Dendritic cell treated with granulocyte-macrophage colony-stimulating factor and Interleukin-4, amounts not matched to agents 40 ng/mL and 50 ng/mL, for 4 days (primary cell): ENCODE data around the gene RBFOX2.

ENCODE experiments used
- H3K27ac Mint-ChIP-seq: one replicate; pipeline ENCODE4 v1.8.0; 2022; ENCODE audit warnings: mild to moderate bottlenecking, mixed read lengths
- H3K27me3 Mint-ChIP-seq: one replicate; pipeline ENCODE4 v1.8.0; 2022; ENCODE audit warnings: mild to moderate bottlenecking, mixed read lengths
- H3K36me3 Mint-ChIP-seq: one replicate; pipeline ENCODE4 v1.8.0; 2022; ENCODE audit warnings: low read depth, mixed read lengths
- H3K4me1 Mint-ChIP-seq: one replicate; pipeline ENCODE4 v1.8.0; 2022; ENCODE audit warnings: low read depth, mixed read lengths
- H3K4me3 Mint-ChIP-seq: one replicate; pipeline ENCODE4 v1.8.0; 2022; ENCODE audit warnings: mild to moderate bottlenecking, moderate library complexity, mixed read lengths
- H3K9me3 Mint-ChIP-seq: one replicate; pipeline ENCODE4 v1.8.0; 2022; ENCODE audit warnings: mixed read lengths
- intact Hi-C: fragments of 100-400 bp; cut with micrococcal nuclease; formaldehyde crosslinking; loops from one replicate; pipeline ENCODE4 v1.15.0; 2022

The RBFOX2 gene

DNA sequence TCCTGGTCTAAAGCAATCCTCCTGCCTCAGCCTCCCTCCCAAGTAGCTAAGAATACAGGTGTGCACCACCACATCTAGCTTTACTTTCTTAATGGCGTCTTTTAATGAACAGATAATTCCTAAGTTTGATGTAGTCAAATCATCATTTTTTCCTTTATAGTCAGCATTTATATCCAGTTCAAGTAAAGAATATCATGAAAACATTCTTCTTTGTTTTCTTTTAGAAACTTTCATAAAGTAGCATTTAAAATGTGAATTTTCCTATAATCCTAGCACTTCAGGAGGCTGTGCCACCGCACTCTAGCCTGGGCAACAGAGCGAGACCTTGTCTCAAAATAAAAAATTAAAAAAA is 61.6 kb downstream of the RBFOX2 start:
- Mint-ChIP-seq H3K27ac (no peak overlapping the region), H3K27me3 (peaks cover 1% of the 10 kb centered on the region), H3K36me3 (no peaks in the 10 kb centered on the region), H3K9me3 (no peaks in the 10 kb centered on the region), H3K4me1 (no peaks in the 10 kb centered on the region), H3K4me3 (no peak overlapping the region)
- intact Hi-C loops = no loop called here

- H3K36me3 Mint-ChIP-seq = no peaks in the 10 kb centered on the region
- H3K27me3 Mint-ChIP-seq = peaks cover 3% of the 10 kb centered on the region
- intact Hi-C loops = no loop called here
- H3K27ac Mint-ChIP-seq = no peak overlapping the region
- no peaks in the 10 kb centered on the region for H3K4me1 Mint-ChIP-seq
- H3K4me3 Mint-ChIP-seq = no peak overlapping the region
- H3K9me3 Mint-ChIP-seq = no peaks in the 10 kb centered on the region
Observed at GRCh38 chr22:35966314-35967045, 62.1 kb downstream of the RBFOX2 start.

DNA sequence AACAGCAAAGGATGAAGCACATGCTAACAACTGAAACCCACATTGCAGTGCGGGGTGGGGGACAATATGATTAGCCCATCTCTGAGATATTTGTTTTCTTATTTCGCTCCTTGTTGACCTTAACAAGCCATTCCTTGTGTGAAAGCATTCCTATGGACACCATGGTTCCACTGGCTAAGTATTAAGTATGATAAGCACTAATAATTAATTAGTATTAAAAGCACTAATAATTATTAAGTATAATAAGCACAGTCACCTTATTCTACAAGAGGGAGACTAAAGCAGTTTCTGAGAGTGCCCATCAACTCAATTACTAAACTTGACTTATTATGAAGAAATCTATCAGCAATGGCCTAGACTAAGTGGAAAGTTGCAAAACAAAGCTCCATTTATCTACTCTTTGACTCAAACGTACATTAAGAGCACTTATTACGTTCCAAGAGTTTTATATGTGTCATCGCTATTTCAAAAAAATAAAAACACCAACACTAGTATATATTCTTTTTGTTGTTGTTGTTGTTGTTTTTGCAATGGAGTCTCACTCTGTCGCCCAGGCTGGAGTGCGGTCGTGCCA is 65.3 kb downstream of the RBFOX2 start:
- Mint-ChIP-seq H3K27ac (no peak overlapping the region), H3K27me3 (peaks cover 3% of the 10 kb centered on the region), H3K4me1 (no peaks in the 10 kb centered on the region), H3K4me3 (no peak overlapping the region), H3K36me3 (no peaks in the 10 kb centered on the region), H3K9me3 (no peaks in the 10 kb centered on the region)
- intact Hi-C loops = no loop called here

DNA sequence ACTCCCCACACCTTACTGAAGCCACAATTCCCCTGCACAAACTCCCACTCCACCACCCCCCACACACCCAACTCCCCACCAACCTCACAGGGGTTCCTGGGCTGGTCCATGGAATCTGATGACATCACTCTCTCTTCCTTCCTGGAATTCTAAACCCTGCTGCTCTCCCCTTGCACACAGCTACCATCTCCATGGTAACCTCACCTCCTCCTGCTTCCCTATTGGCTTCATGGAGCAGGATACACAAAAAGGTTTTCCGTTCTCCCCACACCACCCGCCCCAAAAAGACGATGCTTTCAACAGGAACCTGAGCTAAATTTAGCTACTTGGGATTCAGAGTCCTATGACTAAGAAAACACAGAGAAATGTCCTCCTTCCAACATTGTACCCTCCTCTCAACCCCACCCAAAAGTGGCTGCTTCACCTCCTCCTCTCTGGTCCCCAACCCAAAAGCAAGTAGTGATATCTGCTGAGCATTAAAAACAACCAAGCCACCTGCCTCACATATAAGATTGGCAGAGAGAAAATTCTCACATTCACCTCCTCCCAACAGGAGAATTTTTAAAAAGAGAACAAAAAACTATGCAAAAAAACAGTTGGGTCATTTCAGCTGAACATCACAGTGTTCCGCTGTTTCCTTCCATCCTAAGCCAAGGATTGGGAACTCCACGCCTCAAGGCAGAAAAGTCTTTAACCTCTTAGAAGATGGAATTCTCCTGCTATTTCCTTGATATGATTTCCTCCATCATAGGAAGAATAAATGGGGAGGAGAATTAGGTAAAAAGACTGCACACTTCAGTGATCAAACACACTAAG is 66.9 kb downstream of the RBFOX2 start:
- H3K27me3 Mint-ChIP-seq = peaks cover 3% of the 10 kb centered on the region
- no peak overlapping the region for H3K27ac Mint-ChIP-seq
- intact Hi-C loops = no loop called here
- H3K4me3 Mint-ChIP-seq = no peak overlapping the region
- H3K36me3 Mint-ChIP-seq = no peaks in the 10 kb centered on the region
- H3K9me3 Mint-ChIP-seq = no peaks in the 10 kb centered on the region
- no peaks in the 10 kb centered on the region for H3K4me1 Mint-ChIP-seq

DNA sequence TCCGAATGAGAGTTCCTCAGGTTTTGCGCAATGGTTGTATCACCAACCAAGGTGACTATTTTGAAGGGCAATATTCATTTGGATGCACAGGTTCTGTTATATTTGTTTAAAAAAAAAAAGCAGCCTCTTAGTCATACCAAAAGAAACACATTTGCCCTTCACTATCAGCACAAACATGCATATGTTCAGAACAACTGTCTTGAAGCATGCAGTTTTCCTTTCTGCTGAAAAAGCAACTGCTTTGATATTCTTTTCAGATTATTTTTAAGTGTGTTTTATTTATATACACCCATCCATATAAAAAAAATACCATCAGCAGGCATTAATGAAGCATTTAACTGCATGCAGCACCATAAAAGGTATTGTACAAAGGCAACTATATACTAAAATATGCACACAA is 67.8 kb downstream of the RBFOX2 start:
- H3K36me3 Mint-ChIP-seq = no peaks in the 10 kb centered on the region
- H3K4me1 Mint-ChIP-seq = no peaks in the 10 kb centered on the region
- H3K9me3 Mint-ChIP-seq = no peaks in the 10 kb centered on the region
- intact Hi-C loops = no loop called here
- no peak overlapping the region for H3K27ac Mint-ChIP-seq
- no peak overlapping the region for H3K4me3 Mint-ChIP-seq
- peaks cover 3% of the 10 kb centered on the region for H3K27me3 Mint-ChIP-seq

DNA sequence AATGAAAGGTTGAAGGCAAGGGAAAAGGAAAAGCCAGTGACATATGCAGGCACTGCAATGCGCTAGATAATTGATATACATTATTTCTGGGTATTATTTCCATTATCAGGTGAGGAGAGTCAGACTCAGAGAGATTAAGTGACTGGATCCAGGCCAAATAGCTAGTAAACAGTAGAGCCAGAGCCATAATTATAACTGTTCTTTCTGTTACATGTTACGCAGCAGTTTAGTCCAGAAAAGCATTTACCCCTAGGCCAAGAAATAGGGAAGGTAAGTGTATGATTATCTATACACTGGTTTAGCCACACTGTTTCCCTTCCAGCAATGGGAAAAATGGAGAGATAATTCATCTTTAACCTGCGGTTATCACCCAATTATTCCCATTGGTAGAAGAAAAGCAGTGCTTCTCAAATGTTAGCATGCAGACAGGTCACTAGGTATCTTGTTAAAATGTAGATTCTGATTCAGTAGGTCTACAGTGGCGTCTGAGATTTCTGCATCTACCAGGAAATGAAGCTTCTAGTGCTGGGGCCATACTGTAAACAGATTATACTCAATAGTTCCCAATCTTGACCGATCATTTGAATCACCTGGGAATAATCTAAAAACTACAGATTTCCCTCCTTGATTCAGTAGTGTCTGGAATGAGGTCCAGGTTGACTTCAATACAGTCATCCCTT is 69.4 kb downstream of the RBFOX2 start:
- Mint-ChIP-seq H3K27ac (no peak overlapping the region), H3K36me3 (no peaks in the 10 kb centered on the region), H3K4me1 (no peaks in the 10 kb centered on the region), H3K9me3 (no peaks in the 10 kb centered on the region), H3K4me3 (no peak overlapping the region), H3K27me3 (peaks cover 3% of the 10 kb centered on the region)
- intact Hi-C loops = no loop called here

DNA sequence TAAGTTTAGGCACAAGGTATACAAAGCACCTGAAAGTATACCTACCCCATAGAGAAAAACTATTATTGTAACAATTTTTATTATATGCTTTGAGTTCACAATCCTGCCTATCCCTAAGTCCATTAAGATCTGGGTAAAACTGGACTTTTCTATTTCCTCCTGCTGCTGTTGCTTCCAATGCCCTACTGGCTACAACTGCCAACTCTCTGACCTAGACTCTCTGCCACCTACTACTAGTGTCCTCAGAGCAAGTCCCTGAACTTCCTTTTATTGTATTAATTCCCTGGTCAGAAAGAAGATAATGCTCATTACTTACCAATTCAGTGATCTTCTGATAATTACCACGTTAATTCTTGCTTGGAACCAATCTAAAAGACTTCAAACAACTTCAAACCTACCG is 70.3 kb downstream of the RBFOX2 start:
- H3K9me3 Mint-ChIP-seq = no peaks in the 10 kb centered on the region
- no peak overlapping the region for H3K27ac Mint-ChIP-seq
- intact Hi-C loops = no loop called here
- H3K4me1 Mint-ChIP-seq = no peaks in the 10 kb centered on the region
- H3K4me3 Mint-ChIP-seq = no peak overlapping the region
- no peaks in the 10 kb centered on the region for H3K36me3 Mint-ChIP-seq
- H3K27me3 Mint-ChIP-seq = peaks cover 3% of the 10 kb centered on the region

- Mint-ChIP-seq H3K9me3 (no peaks in the 10 kb centered on the region), H3K27me3 (peaks cover 2% of the 10 kb centered on the region), H3K27ac (no peak overlapping the region), H3K4me1 (no peaks in the 10 kb centered on the region), H3K36me3 (no peaks in the 10 kb centered on the region), H3K4me3 (no peak overlapping the region)
- intact Hi-C loops = no loop called here
Observed at GRCh38 chr22:35957589-35957988, 71.0 kb downstream of the RBFOX2 start.

GRCh38 chr22:35956850-35957249 is 71.8 kb downstream of the RBFOX2 start:
- no peak overlapping the region for H3K27ac Mint-ChIP-seq
- no peaks in the 10 kb centered on the region for H3K4me1 Mint-ChIP-seq
- no peaks in the 10 kb centered on the region for H3K36me3 Mint-ChIP-seq
- H3K9me3 Mint-ChIP-seq = no peaks in the 10 kb centered on the region
- no peak overlapping the region for H3K4me3 Mint-ChIP-seq
- peaks cover 2% of the 10 kb centered on the region for H3K27me3 Mint-ChIP-seq
- intact Hi-C loops = no loop called here

DNA sequence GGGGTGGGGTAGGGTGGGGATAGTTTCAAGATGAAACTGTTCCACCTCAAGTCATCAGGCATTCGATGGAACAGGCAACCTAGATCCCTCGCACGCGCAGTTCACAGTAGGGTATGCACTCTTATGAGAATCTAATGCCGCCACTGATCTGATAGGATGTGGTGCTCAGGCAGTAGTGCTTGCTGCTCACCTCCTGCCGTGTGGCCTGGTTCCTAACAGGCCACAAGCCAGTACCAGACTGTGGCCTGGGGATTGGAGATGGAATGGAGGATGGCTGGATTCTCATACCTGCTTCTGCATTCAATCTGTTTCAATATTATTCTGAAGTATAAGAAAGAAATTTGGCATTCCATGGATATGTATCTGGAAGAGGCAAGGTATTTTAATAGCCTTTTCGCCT is 73.1 kb downstream of the RBFOX2 start:
- no peak overlapping the region for H3K27ac Mint-ChIP-seq
- intact Hi-C loops = no loop called here
- H3K36me3 Mint-ChIP-seq = no peaks in the 10 kb centered on the region
- no peaks in the 10 kb centered on the region for H3K9me3 Mint-ChIP-seq
- no peaks in the 10 kb centered on the region for H3K4me1 Mint-ChIP-seq
- H3K4me3 Mint-ChIP-seq = no peak overlapping the region
- no peaks in the 10 kb centered on the region for H3K27me3 Mint-ChIP-seq

DNA sequence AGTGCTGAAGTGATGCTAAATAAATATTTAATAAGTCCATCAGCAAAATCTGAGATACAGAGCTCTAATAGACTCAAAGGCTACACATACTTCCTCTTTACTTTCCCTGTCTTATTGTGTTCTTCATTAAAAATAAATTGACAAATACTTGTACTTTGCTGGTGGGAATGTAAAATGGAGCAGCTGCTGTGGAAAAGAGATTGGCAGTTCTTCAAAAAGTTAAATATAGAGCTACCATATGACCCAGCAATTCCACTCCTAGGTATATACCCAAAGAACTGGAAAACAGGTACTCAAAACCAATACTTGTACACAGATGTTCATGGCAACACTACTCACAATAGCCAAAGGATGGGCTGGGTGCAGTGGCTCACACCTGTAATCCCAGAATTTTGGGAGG is 76.0 kb downstream of the RBFOX2 start:
- no peaks in the 10 kb centered on the region for H3K36me3 Mint-ChIP-seq
- H3K4me1 Mint-ChIP-seq = no peaks in the 10 kb centered on the region
- intact Hi-C loops = no loop called here

GRCh38 chr22:35950262-35950661 is 78.4 kb downstream of the RBFOX2 start:
- Mint-ChIP-seq H3K36me3 (no peaks in the 10 kb centered on the region), H3K9me3 (no peaks in the 10 kb centered on the region), H3K4me3 (no peak overlapping the region), H3K27ac (no peak overlapping the region), H3K27me3 (peaks cover under 1% of the 10 kb centered on the region), H3K4me1 (no peaks in the 10 kb centered on the region)
- intact Hi-C loops = no loop called here

More for the DNA sequence above, 76.0 kb downstream of the RBFOX2 start:
- Mint-ChIP-seq H3K9me3 (no peaks in the 10 kb centered on the region), H3K4me3 (no peak overlapping the region), H3K27me3 (no peaks in the 10 kb centered on the region), H3K27ac (no peak overlapping the region)

GRCh38 chr22:35949243-35949642 is 79.4 kb downstream of the RBFOX2 start:
- no peaks in the 10 kb centered on the region for H3K9me3 Mint-ChIP-seq
- H3K36me3 Mint-ChIP-seq = no peaks in the 10 kb centered on the region
- no peak overlapping the region for H3K27ac Mint-ChIP-seq
- H3K27me3 Mint-ChIP-seq = peaks cover 1% of the 10 kb centered on the region
- H3K4me1 Mint-ChIP-seq = no peaks in the 10 kb centered on the region
- intact Hi-C loops = no loop called here
- H3K4me3 Mint-ChIP-seq = no peak overlapping the region

DNA sequence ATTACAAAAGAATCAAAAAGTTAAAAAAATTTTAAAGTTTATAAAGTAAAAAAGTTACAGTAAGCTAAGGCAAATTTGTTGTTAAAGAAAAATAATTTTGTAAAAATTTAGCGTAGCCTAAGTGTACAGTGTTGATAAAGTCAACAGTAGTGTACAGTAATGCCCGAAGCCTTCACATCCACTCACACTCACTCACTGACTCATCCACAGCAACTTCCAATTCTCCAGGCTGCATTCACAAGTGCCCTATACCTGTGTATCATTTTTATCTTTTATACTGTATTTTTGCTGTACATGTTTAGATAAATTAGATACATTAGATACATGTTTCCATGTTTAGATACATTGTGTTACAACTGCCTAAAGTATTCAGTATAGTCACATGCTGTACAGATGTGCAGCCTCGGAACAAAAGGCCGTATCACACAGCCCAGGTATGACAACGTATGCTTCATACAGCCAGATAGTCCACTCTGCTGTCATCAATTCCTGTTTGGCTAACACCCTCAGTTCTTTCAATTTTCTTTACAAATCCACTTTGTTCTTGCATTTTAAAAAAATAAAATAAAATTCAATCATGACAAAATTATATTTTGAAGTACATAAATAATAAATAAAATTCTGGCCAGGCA is 80.7 kb downstream of the RBFOX2 start:
- H3K36me3 Mint-ChIP-seq = no peaks in the 10 kb centered on the region
- H3K4me3 Mint-ChIP-seq = no peak overlapping the region
- no peaks in the 10 kb centered on the region for H3K9me3 Mint-ChIP-seq
- no peak overlapping the region for H3K27ac Mint-ChIP-seq
- no peaks in the 10 kb centered on the region for H3K4me1 Mint-ChIP-seq
- intact Hi-C loops = no loop called here
- peaks cover 1% of the 10 kb centered on the region for H3K27me3 Mint-ChIP-seq
